Stimulated activated naive CD8-positive, alpha-beta T cell treated with anti-CD3 and anti-CD28 coated beads, Interleukin-15, Interleukin-2, amounts not matched to agents 100 ng/mL and 50 ng/mL, for 24 hours (primary cell): Measurements from ENCODE around the gene INPP5A.

Experiments used
- H3K27ac Mint-ChIP-seq: one replicate; pipeline ENCODE4 v1.8.0; 2021; ENCODE audit warnings: mild to moderate bottlenecking, mixed read lengths
- H3K27me3 Mint-ChIP-seq: one replicate; pipeline ENCODE4 v1.8.0; 2021; ENCODE audit warnings: mixed read lengths
- H3K36me3 Mint-ChIP-seq: one replicate; pipeline ENCODE4 v1.8.0; 2021; ENCODE audit warnings: low read depth, mixed read lengths
- H3K4me1 Mint-ChIP-seq: one replicate; pipeline ENCODE4 v1.8.0; 2021; ENCODE audit warnings: low read depth, mixed read lengths
- H3K4me3 Mint-ChIP-seq: one replicate; pipeline ENCODE4 v1.8.0; 2021; ENCODE audit warnings: mild to moderate bottlenecking, mixed read lengths
- H3K9me3 Mint-ChIP-seq: one replicate; pipeline ENCODE4 v1.8.0; 2021; ENCODE audit warnings: mixed read lengths

INPP5A gene

DNA sequence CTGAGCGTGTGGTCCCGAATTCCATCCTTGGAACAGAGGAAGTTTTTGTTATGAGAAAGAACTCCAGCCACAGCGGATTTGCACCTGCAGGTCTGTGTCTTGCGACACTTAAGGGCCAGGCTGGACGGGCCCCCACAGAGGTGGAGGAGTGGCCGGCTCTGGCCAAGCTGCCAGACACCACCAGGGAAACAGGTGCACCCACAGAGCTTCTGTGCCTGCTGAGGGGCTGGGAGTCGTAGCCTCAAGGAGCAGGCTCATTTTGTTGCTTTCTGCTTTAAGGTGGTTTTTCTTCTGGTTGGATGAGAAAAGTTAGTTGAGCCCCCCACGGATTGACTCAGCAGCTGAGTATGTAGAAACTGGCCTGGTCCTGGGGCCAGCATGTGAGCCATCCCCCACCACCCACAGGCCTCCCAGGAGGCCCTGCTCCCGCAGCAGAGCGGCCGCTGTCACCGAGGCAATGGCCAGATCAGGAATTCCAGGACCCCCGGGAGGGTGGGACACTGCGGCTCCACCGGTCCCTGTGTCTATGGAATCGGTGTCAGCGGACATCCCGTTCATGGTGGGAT, 206.4 kb downstream of the INPP5A start:
- Mint-ChIP-seq H3K9me3 (no peaks in the 10 kb centered on the region), H3K27ac (no peak overlapping the region), H3K4me3 (no peak overlapping the region), H3K4me1 (no peaks in the 10 kb centered on the region), H3K27me3 (no peaks in the 10 kb centered on the region), H3K36me3 (no peaks in the 10 kb centered on the region)

DNA sequence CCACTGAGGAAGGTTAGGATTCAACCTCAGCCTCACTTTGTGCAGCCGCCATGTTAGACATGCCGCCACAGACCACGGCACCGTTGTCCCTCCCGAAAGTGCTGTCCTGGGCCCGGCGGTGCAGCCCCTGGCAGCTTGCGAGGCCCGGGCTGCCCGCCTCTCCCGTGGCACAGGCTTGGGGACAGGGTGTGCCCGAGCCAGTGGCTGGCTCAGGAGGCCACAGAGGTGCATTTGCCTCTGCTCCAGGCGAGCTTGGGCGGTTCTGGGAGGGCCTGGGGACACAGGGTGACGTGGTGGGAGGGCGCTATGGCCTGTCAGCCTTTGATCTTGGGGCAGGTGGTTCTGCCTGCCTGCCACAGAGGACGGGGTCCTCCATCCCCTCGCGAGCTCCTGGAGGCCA, 207.3 kb downstream of the INPP5A start:
- H3K4me3 Mint-ChIP-seq = no peak overlapping the region
- H3K27me3 Mint-ChIP-seq = no peaks in the 10 kb centered on the region
- no peaks in the 10 kb centered on the region for H3K4me1 Mint-ChIP-seq
- no peaks in the 10 kb centered on the region for H3K9me3 Mint-ChIP-seq
- no peaks in the 10 kb centered on the region for H3K36me3 Mint-ChIP-seq
- H3K27ac Mint-ChIP-seq = no peak overlapping the region

DNA sequence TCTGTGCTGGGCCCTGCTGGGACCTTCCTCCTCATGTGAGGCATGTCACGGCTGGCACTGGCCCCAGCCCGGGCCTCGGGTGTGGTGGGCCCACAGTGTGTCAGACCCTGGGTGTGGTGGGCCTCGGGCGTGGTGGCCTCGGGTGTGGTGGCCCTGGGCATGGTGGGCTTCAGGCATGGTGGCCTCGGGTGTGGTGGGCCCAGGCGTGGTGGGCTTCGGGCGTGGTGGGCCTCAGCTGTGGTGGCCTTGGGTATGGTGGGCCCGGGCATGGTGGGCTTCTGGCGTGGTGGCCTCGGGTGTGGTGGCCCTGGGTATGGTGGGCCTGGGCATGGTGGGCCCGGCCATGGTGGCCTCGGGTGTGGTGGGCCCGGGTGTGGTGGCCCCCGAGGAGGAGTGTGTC, 207.9 kb downstream of the INPP5A start:
- Mint-ChIP-seq H3K27ac (no peak overlapping the region), H3K36me3 (peaks cover 4% of the 10 kb centered on the region)

DNA sequence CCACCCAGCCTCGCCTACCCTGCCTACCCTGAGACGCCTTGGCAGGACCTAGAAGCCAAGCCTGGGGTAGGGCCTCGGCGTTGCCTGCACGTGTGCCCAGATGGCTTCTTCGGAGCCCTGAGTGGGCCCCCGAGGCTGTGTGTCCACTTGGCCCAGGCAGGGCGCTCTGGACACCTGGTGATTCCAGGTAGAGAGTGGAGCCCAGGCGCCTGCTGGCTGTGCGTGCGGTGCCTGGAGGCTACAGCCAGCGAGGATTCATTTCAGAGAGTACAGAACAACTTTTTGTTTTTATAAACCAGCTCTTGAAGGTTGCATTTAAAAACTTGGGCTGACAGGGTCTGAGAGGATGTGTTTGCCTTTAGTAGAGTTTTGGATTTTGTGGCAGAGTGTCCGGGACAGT, 208.4 kb downstream of the INPP5A start:
- no peak overlapping the region for H3K27ac Mint-ChIP-seq
- H3K9me3 Mint-ChIP-seq = no peaks in the 10 kb centered on the region
- H3K36me3 Mint-ChIP-seq = peaks cover 5% of the 10 kb centered on the region
- H3K4me1 Mint-ChIP-seq = no peaks in the 10 kb centered on the region
- no peaks in the 10 kb centered on the region for H3K27me3 Mint-ChIP-seq
- H3K4me3 Mint-ChIP-seq = no peak overlapping the region

More for the DNA sequence above, 207.9 kb downstream of the INPP5A start:
- Mint-ChIP-seq H3K27me3 (no peaks in the 10 kb centered on the region), H3K4me3 (no peak overlapping the region), H3K4me1 (no peaks in the 10 kb centered on the region), H3K9me3 (no peaks in the 10 kb centered on the region)

DNA sequence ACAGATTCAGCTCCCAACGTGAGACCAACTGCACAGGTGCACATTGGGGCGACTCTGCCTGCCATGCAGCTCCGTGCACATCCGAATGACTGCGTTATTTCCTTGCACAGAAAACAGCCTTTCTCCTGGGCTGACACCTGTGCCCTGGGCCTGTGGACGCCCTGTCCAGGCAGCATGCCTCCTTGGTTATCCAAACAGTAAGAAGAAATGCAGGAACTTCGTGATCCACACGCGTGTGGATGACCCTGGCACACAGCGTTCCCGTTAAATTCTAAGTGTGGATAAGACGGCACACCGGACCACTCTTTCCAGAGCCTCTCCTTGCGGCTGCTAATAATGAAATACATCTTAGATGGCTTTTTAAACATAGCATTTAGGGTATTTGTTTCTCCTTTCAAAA, 208.8 kb downstream of the INPP5A start:
- H3K4me1 Mint-ChIP-seq = no peaks in the 10 kb centered on the region
- no peak overlapping the region for H3K27ac Mint-ChIP-seq
- peaks cover 5% of the 10 kb centered on the region for H3K36me3 Mint-ChIP-seq
- no peak overlapping the region for H3K4me3 Mint-ChIP-seq
- no peaks in the 10 kb centered on the region for H3K9me3 Mint-ChIP-seq
- H3K27me3 Mint-ChIP-seq = no peaks in the 10 kb centered on the region

DNA sequence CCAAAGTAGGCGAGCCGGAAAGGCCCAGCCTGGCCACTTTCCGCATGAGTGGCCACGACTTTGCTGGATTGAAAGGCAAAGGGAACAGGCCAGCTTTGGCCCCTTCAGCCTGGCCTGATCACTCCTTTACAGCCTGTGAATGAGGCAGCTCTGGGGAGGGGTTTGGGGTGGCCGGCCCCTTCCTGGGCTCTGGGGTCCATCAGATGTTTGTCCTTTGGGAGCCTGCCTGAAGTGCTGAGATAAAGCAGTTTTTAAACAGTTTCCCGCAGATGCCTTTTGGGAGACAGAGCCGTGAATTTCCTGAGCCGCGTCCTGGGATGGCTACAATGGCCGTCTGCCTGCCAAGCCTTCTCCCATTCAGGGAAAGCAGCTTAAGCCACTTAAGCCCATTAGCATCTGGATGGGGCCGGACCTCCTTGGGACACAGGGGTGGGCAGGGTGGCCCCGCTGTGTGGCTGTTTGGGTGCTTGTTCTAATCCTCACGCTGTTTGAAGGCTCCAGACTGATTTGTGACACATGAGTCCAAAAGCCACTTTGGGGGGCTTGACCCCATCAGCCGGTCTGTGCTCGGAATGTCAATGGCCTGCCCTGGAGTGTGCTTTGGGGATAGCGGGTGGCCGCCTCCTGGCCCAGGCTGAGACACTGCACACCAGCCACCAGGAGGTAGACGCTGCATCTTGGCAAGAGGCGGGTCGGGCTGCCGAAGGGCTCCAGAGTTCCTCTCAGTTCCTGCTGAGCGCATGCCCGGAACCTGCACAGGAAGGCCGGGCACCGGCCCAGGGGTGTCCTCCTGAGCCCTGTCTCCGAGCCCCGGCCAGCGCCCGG, 209.4 kb downstream of the INPP5A start:
- Mint-ChIP-seq H3K9me3 (no peaks in the 10 kb centered on the region), H3K4me3 (no peak overlapping the region), H3K36me3 (peaks cover 5% of the 10 kb centered on the region), H3K27ac (no peak overlapping the region), H3K4me1 (no peaks in the 10 kb centered on the region), H3K27me3 (no peaks in the 10 kb centered on the region)

DNA sequence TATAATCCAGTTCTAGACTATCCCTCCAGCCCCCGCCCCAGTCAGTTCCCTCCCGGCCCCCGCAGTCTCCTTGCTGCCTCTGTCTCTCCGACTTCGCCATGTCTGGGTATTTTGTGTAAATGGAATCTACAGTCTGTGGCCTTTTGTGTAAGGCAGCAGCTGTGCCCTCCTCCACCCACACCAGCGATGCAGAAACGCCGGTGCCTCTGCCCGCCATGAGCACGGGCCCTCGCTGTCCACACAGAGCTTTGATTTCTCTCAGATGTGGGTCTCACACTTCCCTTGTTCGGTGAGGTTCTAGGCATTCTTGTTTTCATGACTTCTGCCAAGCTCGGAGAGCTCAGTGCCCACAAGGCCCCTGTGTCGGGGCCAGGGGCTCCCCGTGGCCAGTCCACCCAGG, 210.5 kb downstream of the INPP5A start:
- H3K36me3 Mint-ChIP-seq = peaks cover 5% of the 10 kb centered on the region
- no peak overlapping the region for H3K27ac Mint-ChIP-seq
- H3K4me1 Mint-ChIP-seq = no peaks in the 10 kb centered on the region
- H3K4me3 Mint-ChIP-seq = no peak overlapping the region
- no peaks in the 10 kb centered on the region for H3K27me3 Mint-ChIP-seq
- H3K9me3 Mint-ChIP-seq = no peaks in the 10 kb centered on the region

DNA sequence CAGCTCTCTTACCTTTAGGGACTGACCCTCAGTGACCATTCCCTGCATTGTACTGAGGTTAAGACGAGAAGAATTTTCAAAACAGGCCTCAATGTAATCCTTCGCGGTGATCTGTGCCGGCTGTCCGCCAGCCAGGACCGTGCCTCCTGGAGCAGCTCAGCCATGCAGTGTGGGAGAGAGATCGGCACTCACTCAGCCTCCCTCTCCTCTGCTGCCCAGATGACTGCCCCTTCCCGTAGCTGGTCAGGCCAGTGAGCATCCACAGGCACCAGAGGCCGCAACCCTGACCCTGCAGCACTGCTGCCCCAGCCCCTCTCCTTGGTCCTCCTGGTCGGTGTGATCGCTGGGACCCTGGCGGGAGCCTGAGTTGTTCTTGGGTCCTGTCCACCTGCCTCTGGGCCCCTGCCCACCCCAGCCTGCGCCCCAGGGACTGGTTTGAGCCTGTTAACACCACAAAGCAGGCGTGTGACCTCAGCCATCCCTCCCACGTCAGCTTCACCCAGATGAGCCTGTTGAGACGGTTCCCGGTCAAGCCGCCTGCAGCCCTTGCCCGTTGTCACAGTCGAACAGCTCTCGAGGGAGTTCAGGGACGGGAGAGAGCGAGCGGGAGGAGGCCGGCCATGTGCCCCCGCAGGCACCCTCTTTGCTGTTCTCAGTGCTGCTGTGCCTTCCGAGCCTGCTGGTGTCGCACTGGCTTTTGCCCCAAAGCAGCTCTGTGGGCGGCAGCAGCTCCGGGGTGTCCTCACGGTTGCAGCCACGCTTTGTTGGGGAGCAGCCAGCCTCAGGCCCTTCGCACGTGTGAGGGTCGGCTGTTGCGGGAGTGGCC, 211.2 kb downstream of the INPP5A start:
- no peak overlapping the region for H3K4me3 Mint-ChIP-seq
- H3K9me3 Mint-ChIP-seq = no peaks in the 10 kb centered on the region
- peaks cover 5% of the 10 kb centered on the region for H3K36me3 Mint-ChIP-seq
- H3K27me3 Mint-ChIP-seq = no peaks in the 10 kb centered on the region
- H3K4me1 Mint-ChIP-seq = no peaks in the 10 kb centered on the region
- no peak overlapping the region for H3K27ac Mint-ChIP-seq

DNA sequence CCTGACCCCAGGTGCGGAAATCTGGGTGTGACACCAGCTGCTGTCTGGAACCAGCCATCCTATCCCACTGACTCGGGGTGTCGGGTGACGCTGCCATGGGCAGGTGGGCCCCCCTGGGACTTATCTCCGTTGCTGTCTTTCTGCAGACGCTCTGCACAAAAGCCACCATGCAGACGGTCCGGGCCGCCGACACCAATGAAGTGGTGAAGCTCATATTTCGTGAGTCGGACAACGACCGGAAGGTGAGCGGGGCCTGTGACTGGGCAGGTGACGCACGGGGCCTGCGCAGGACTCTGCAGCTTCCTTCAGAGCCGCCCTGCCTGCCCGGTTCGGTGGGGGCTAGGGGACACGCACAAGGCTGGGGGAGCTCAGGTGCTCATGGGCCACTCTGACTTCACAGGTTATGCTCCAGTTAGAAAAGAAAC, 211.8 kb downstream of the INPP5A start:
- H3K27ac Mint-ChIP-seq = no peak overlapping the region
- H3K4me1 Mint-ChIP-seq = no peaks in the 10 kb centered on the region

DNA sequence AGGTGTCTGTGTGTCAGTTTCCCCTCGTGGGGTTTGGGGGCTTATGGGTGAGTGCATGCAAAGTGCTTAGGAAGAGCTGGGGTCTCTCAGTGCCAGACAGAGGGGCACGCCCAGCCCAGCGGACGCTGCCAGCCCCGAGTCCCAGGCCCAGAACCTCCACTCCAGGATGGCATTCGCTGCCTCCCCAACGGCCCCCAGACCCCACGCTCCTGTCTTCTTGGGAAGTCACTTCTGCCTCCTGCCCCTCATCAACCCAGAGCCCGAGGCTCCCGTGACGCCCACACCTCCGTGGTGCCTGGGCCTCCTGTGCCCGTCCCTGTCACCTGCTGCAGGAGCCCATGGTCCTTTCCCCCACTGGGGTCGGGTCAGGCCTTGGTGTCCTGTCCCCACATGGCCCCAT, 213.3 kb downstream of the INPP5A start:
- peaks cover 16% of the 10 kb centered on the region for H3K36me3 Mint-ChIP-seq
- peaks cover 7% of the 10 kb centered on the region for H3K9me3 Mint-ChIP-seq
- no peaks in the 10 kb centered on the region for H3K27me3 Mint-ChIP-seq
- H3K4me1 Mint-ChIP-seq = no peaks in the 10 kb centered on the region
- H3K4me3 Mint-ChIP-seq = no peak overlapping the region
- no peak overlapping the region for H3K27ac Mint-ChIP-seq

More for the DNA sequence above, 211.8 kb downstream of the INPP5A start:
- H3K36me3 Mint-ChIP-seq = peaks cover 5% of the 10 kb centered on the region
- no peaks in the 10 kb centered on the region for H3K27me3 Mint-ChIP-seq
- H3K4me3 Mint-ChIP-seq = no peak overlapping the region
- no peaks in the 10 kb centered on the region for H3K9me3 Mint-ChIP-seq

DNA sequence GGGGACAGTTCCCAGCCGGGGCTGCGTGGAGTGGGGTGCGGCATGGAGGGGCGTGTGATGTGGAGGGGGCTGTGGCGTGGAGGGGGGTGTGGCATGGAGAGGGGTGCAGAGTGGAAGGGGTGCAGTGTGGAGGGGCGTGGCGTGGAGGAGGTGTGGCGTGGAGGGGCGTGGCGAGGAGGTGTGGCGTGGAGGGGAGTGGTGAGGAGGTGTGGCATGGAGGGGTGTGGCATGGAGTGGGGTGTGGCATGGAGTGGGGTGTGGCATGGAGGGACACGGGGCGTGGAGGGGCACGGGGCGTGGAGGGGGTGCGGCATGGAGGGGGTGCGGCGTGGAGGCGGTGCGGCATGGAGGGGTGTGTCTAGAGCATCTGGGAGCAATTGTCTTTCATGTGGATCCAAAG, 214.8 kb downstream of the INPP5A start:
- Mint-ChIP-seq H3K4me3 (no peak overlapping the region), H3K4me1 (no peaks in the 10 kb centered on the region), H3K9me3 (peaks cover 7% of the 10 kb centered on the region), H3K36me3 (peaks cover 25% of the 10 kb centered on the region), H3K27me3 (no peaks in the 10 kb centered on the region), H3K27ac (no peak overlapping the region)

DNA sequence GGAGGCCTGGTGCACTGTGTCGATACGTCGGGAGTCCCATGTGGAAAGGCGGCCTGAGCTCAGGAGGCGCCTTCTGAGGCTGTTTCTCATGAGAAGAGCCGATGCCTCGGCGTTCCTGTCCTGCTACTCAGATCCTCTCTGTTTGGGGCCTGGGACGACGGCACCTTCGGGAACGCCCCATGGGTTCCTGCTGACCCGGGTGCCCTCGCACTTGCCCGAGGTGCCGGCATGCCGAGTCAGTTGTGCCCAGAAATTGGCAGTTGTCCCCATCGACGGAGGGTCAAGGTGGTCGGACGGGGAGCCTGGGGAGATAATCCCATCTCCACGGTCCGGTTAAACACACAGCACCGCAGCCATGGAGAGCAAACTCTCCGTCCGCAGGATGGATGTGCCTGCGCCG, 215.4 kb downstream of the INPP5A start:
- Mint-ChIP-seq H3K4me3 (no peak overlapping the region), H3K27me3 (no peaks in the 10 kb centered on the region)

DNA sequence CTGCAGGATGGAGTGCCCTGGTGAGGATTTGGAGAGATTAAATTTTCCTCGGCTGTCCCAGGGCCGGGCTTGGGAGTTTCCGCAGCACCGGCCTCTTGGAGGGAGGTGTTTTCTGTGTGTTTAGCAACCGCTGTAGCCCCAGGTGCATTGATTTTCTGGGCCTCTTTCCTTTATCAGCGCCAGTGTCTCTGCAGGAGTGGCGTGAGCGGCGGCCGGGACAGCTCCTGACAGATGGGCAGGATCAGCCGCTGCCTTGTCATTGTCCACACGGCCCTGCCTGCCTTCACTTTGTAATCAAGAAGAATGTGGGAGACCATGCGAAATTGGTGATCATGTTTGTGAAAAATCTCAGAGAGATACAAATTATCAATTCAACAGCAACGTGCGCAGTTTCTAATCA, 216.0 kb downstream of the INPP5A start:
- Mint-ChIP-seq H3K27me3 (no peaks in the 10 kb centered on the region), H3K27ac (no peak overlapping the region), H3K9me3 (peaks cover 7% of the 10 kb centered on the region), H3K4me1 (no peaks in the 10 kb centered on the region), H3K4me3 (no peak overlapping the region), H3K36me3 (peaks cover 25% of the 10 kb centered on the region)

More for the DNA sequence above, 215.4 kb downstream of the INPP5A start:
- H3K9me3 Mint-ChIP-seq = peaks cover 7% of the 10 kb centered on the region
- H3K27ac Mint-ChIP-seq = no peak overlapping the region
- H3K36me3 Mint-ChIP-seq = peaks cover 25% of the 10 kb centered on the region
- H3K4me1 Mint-ChIP-seq = no peaks in the 10 kb centered on the region

DNA sequence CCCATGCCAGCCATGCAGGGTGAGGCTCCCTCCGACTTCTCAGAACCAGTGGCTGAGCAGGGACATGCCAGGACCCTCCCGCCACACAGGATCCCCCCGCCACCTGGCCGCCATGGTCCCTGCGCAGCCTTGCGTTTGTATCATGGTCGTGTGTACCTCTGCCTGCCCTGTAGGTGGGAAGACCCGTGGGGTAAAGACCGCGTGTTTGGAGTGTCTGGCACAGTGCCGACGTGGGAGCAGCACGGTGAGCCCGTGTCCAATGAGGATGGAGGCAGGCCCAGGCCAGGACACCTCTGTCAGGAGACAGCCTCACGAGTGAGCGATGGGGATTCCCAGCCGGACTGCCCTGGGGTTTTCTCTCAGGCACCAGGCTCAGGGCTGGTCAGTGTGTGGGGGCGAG, 216.5 kb downstream of the INPP5A start:
- H3K4me3 Mint-ChIP-seq = no peak overlapping the region
- no peaks in the 10 kb centered on the region for H3K4me1 Mint-ChIP-seq
- H3K9me3 Mint-ChIP-seq = peaks cover 7% of the 10 kb centered on the region
- peaks cover 25% of the 10 kb centered on the region for H3K36me3 Mint-ChIP-seq
- no peaks in the 10 kb centered on the region for H3K27me3 Mint-ChIP-seq
- no peak overlapping the region for H3K27ac Mint-ChIP-seq

DNA sequence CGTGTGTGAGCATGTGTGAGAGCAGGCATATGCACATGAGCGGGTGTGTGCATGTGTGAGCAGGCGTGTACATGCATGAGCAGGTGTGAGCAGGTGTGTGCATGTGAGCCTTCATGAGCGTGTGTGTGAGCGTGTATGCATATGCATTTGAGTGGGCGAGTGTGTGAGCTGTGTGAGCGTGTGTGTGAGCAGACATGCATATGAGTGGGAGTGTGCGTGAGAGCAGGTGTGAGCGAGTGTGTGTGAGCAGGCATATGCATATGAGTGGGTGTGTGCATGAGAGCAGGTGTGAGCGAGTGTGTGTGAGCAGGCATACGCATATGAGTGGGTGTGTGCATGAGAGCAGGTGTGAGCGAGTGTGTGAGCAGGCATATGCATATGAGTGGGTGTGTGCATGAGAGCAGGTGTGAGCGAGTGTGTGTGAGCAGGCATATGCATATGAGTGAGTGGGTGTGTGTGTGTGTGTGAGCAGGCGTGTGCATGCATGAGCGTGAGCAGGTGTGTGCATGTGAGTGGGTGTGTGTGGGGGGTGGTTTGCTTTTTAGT, 217.7 kb downstream of the INPP5A start:
- H3K27me3 Mint-ChIP-seq = no peaks in the 10 kb centered on the region
- no peaks in the 10 kb centered on the region for H3K4me1 Mint-ChIP-seq
- peaks cover 7% of the 10 kb centered on the region for H3K9me3 Mint-ChIP-seq
- H3K4me3 Mint-ChIP-seq = no peak overlapping the region
- H3K36me3 Mint-ChIP-seq = peaks cover 24% of the 10 kb centered on the region
- no peak overlapping the region for H3K27ac Mint-ChIP-seq
